Panc1 (cell line): ENCODE results near the gene CDH23.

ENCODE experiments used
- POLR2AphosphoS5 ChIP-seq: IDR thresholded peaks from 2 replicates; pipeline ENCODE4 v1.6.1; 2012; ENCODE audit warnings: mild to moderate bottlenecking, low read depth, low read length, moderate library complexity
- SIN3A ChIP-seq: IDR thresholded peaks from 2 replicates; pipeline ENCODE4 v1.6.1; 2012; ENCODE audit warnings: low read depth, mild to moderate bottlenecking, low read length, moderate library complexity, borderline replicate concordance; ENCODE audit not compliant: insufficient read depth
- TCF7L2 ChIP-seq: IDR thresholded peaks from 2 replicates; pipeline ENCODE4 v1.6.1; 2011; ENCODE audit warnings: mild to moderate bottlenecking, low read depth, low read length, inconsistent platforms
- TF ChIP-seq, protein P1 (sequence below): fragments of 450-650 bp; IDR thresholded peaks from 2 replicates; pipeline ENCODE4 v1.5.1; 2017; ENCODE audit warnings: mild to moderate bottlenecking

DNA sequence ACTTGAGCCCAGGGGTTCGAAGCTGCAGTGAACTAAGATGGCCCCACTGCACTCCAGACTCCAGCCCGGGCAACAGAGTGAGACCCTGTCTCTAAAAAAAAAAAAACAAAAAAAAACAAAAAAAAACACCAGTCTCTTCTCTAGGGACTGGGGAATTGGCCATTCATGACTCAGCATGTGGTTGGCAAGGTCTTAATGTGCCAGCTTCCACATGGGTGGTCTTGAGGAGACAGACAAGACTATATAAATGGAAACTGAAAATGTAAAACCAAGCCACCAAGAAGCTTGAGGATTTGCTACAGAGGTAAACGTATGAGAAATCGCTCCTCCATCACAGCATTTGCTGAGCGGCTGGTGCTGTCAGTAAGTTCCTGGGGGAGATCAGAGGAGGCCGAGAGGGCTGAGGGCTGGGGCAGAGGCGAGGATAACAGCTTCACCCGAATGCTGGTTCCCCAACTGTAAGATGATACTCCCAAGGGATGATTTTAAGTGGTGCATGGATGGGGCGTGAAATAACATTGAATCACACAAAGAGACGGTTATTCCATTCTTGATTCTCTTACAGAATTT lies 194.1 kb downstream of the CDH23 start:
- TF ChIP-seq, protein P1, sequence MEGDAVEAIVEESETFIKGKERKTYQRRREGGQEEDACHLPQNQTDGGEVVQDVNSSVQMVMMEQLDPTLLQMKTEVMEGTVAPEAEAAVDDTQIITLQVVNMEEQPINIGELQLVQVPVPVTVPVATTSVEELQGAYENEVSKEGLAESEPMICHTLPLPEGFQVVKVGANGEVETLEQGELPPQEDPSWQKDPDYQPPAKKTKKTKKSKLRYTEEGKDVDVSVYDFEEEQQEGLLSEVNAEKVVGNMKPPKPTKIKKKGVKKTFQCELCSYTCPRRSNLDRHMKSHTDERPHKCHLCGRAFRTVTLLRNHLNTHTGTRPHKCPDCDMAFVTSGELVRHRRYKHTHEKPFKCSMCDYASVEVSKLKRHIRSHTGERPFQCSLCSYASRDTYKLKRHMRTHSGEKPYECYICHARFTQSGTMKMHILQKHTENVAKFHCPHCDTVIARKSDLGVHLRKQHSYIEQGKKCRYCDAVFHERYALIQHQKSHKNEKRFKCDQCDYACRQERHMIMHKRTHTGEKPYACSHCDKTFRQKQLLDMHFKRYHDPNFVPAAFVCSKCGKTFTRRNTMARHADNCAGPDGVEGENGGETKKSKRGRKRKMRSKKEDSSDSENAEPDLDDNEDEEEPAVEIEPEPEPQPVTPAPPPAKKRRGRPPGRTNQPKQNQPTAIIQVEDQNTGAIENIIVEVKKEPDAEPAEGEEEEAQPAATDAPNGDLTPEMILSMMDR = no peak
- TF ChIP-seq POLR2AphosphoS5 = no peak
- TF ChIP-seq SIN3A = no peak
- no peak for TF ChIP-seq TCF7L2
